Psoas muscle (tissue), 8 donors: ENCODE data around the gene BTBD8. TPM values are rescaled to one million over a fixed set of nuclear protein-coding genes. Genes with fewer than 3 reads are reported as not detected.

Experiments
- ATAC-seq, 4 donors: fragments of 200-7000 bp; cut with Tn5 transposase; one replicate each; pipeline ENCODE4 v1.9.1; 2020; ENCODE audit warnings: moderate library complexity in 3 of 4, mild to moderate bottlenecking in 2 of 4
- DNase-seq, 2 donors: peaks; one replicate each; pipeline ENCODE4 v3.0.0-alpha.2; 2020
- H3K27ac ChIP-seq: fragments of 200-600 bp; one replicate; pipeline ENCODE4 v1.8.0; 2022
- H3K27me3 ChIP-seq, 3 donors: fragments of 200-600 bp in 1 of 3; one replicate each; pipeline versions ENCODE4 v1.6.1 to v1.8.0; 2013 to 2022; ENCODE audit warnings: low read length in 2 of 3, mild to moderate bottlenecking in 2 of 3, moderate library complexity in 1 of 3; ENCODE audit not compliant: insufficient read depth in 3 of 3
- H3K36me3 ChIP-seq, 2 donors: fragments of 200-600 bp in 1 of 2; one replicate each; pipeline versions ENCODE4 v1.6.1 to v1.8.0; 2013 to 2022; ENCODE audit warnings: low read depth in 1 of 2, mild to moderate bottlenecking in 1 of 2, moderate library complexity in 1 of 2; ENCODE audit not compliant: insufficient read depth in 1 of 2
- H3K4me1 ChIP-seq: fragments of 200-600 bp; one replicate; pipeline ENCODE4 v1.8.0; 2022
- H3K4me3 ChIP-seq: fragments of 200-600 bp; one replicate; pipeline ENCODE4 v1.8.0; 2022; ENCODE audit warnings: mild to moderate bottlenecking
- H3K9me3 ChIP-seq: fragments of 200-600 bp; one replicate; pipeline ENCODE4 v1.8.0; 2022
- WGBS, 3 donors: extraction: QIAGEN DNeasy Blood & Tissue Kit; methylation state at CpG; one replicate each; pipeline versions ENCODE4 v1.1.6 to v1.1.7; 2013; 5-methylcytosine and 5-hydroxymethylcytosine counted together
- intact Hi-C, 2 donors: fragments of 100-400 bp; cut with DNase I; formaldehyde crosslinking; loops; one replicate each; pipeline versions ENCODE4 v1.11.0 to v1.14.2; 2022
- polyA plus RNA-seq, 3 donors: library from polyadenylated mRNA; stranded (reverse); fragments of 200-250 nt; gene quantifications; one replicate each; pipeline ENCODE4 v1.2.3, GENCODE V29; 2013
- total RNA-seq, 4 donors: library from RNA; stranded (reverse); fragmentation: NEBNext Ultra II Directional in 2 of 4; extraction: Animal tissue kit (Norgen Biotek cat#: 25700) in 2 of 4; gene quantifications; one replicate each; pipeline versions ENCODE4 v1.2.1 to v1.2.4, GENCODE V29; 2021 to 2023
- TF ChIP-seq, protein P1 (sequence below): fragments of 200-600 bp; IDR thresholded peaks from one replicate; pipeline ENCODE4 v1.8.0; 2022; ENCODE audit warnings: antibody characterized with exemption
- donor health status: healthy with polysubstance abuse.
- donor health status: DM: no; HTN: no; CAD: no; lungs with moderate emphysema.
- donor health status: Bipolar disorder and iron deficiency.
- donor health status: healthy.
- donor health status: DM: yes; HTN: yes; CAD: no.
- donor health status: DM: no; HTN: no; CAD: no.
- donor health status: DM: no; HTN: no; CAD: no.
- donor health status: DM: yes; HTN: yes; CAD: no.

BTBD8 gene
- total and polyA plus RNA-seq, 7 donors, result 0.31 to 4.3 (median 0.61) TPM

DNA sequence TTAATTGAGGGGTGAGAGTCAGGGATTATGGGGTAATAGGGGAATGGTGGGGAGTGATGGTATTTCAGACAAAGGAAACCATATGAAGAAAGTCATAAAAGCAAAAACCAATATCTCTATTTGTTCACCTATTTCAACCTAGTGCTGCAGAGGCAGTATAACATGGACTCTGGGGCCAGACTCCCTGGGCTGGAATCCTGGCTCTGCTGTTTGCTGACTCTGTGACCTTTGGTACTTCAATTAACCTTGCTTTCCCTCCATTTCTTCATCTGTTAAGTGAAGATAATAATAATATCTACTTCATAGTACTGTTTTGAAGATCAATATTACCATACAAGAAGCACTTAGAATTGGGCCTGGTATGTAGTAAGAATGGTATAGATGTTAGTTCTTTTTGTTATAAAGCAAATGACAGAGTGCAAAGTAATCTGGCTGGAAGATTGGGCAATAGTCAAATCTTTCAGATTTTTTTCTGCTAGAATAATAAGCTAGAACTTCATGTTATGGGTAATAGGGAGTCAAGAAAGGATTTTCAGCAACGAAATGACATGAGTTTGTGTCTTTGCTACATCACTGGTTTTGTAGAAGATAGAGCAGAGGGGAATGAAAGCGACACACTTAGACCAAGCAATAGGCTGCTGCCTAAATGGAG, 41.3 kb upstream of the BTBD8 start:
- peaks cover 0 to 5% (median 0%) of the 10 kb centered on the region in 3 donors for H3K27me3 ChIP-seq
- intact Hi-C loops, result no loop called here
- TF ChIP-seq, protein P1, sequence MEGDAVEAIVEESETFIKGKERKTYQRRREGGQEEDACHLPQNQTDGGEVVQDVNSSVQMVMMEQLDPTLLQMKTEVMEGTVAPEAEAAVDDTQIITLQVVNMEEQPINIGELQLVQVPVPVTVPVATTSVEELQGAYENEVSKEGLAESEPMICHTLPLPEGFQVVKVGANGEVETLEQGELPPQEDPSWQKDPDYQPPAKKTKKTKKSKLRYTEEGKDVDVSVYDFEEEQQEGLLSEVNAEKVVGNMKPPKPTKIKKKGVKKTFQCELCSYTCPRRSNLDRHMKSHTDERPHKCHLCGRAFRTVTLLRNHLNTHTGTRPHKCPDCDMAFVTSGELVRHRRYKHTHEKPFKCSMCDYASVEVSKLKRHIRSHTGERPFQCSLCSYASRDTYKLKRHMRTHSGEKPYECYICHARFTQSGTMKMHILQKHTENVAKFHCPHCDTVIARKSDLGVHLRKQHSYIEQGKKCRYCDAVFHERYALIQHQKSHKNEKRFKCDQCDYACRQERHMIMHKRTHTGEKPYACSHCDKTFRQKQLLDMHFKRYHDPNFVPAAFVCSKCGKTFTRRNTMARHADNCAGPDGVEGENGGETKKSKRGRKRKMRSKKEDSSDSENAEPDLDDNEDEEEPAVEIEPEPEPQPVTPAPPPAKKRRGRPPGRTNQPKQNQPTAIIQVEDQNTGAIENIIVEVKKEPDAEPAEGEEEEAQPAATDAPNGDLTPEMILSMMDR, result no peak
- no peak overlapping the region for H3K4me3 ChIP-seq
- no peaks in the 10 kb centered on the region for H3K36me3 ChIP-seq
- WGBS, 3 donors, result 86 to 92% (median 88%) methylated on average over 2 of the region's 2 CpGs
- no peak for DNase-seq
- no peak for ATAC-seq
- no peak overlapping the region for H3K27ac ChIP-seq
- no peaks in the 10 kb centered on the region for H3K4me1 ChIP-seq
- H3K9me3 ChIP-seq, result no peaks in the 10 kb centered on the region

DNA sequence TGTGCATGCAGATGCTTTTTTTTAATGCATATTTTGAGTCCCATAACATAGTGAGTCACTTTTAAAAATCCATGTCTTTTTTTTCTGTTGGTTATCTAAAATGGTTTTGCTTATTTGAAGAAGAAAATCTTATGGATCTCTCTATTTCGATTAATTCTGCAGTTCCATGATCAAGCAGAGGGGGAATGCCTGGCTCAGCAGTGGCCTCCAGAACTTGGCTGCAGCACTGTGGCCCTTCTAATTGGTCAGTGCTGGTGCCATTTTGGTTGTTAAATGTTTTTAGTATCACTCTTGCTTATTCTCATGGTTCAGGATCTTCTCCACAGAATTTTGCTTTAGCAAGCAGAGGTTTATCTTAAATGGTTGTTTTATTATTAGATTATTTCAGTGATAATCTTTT, 39.2 kb upstream of the BTBD8 start:
- ATAC-seq (no peak), DNase-seq (no peak)
- H3K4me3 ChIP-seq, result no peak overlapping the region
- WGBS, 3 donors, result 76 to 86% (median 79%) methylated on average over 1 of the region's 1 CpG
- H3K27me3 ChIP-seq, result no peaks in the 10 kb centered on the region
- no peaks in the 10 kb centered on the region for H3K4me1 ChIP-seq
- no peaks in the 10 kb centered on the region for H3K36me3 ChIP-seq
- intact Hi-C loops, result no loop called here
- no peak overlapping the region for H3K27ac ChIP-seq
- TF ChIP-seq, protein P1, result no peak
- H3K9me3 ChIP-seq, result no peaks in the 10 kb centered on the region

DNA sequence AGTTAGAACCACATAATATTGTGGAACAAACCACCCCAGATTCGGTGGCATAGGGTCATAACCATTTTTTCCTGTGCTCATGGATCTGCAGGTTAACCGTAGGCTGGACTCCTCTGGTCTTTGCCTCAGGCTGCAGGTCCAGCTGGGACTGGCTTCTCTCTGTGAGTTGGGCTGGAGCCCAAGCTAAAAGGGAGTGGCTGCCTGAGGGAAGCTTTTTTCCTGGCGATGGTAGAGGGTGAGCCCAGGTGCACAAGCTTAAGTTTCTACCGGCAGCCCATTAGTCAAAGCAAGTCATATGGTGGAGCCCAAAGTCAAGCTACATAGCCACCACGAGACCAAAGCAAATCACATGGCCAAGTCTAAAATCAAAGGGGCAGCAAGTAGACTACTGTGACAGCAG, 36.5 kb upstream of the BTBD8 start:
- no peaks in the 10 kb centered on the region for H3K27me3 ChIP-seq
- TF ChIP-seq, protein P1, result no peak
- 54 to 55% (median 55%) methylated on average over 5 of the region's 5 CpGs for WGBS, 3 donors
- ATAC-seq (no peak), DNase-seq (no peak)
- H3K4me1 ChIP-seq, result no peaks in the 10 kb centered on the region
- H3K4me3 ChIP-seq, result no peak overlapping the region
- no peaks in the 10 kb centered on the region for H3K36me3 ChIP-seq
- intact Hi-C loops, result no loop called here
- H3K9me3 ChIP-seq, result no peaks in the 10 kb centered on the region
- no peak overlapping the region for H3K27ac ChIP-seq

DNA sequence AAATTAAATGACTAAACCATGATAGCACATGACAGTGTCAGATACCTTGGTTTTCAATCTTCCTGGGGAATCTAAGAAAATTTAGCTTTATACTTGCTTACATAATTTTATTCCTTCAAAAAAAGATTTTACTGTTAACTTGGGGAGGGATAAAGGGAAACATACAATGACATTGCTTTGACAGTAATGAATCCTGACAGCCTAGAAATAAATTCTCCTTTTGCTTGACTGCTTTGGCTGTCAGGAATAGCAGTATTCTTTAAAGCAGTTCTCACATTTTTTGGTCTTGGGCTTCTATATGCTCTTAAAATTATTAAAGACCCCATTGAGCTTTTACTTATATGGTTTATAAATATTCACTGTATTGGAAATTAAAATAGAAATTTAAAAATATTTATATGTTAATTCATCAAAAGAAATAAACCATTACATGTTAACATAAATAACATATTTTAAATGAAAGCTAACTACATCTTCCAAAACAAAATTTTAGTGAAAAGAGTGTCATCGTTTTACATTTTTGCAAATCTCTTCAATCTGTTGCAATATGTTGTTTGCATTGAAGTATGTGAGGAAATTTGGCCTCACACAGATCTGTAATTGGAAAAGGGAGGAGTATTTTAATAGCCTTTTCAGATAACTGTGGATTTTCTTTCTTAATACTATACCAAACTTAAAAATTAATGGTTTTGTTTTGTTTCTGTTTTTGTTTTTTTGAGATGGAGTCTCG, 34.2 kb upstream of the BTBD8 start:
- no peaks in the 10 kb centered on the region for H3K9me3 ChIP-seq
- no peak for ATAC-seq

More for the DNA sequence above, 34.2 kb upstream of the BTBD8 start:
- H3K27ac ChIP-seq, result no peak overlapping the region
- H3K4me3 ChIP-seq, result no peak overlapping the region
- no peaks in the 10 kb centered on the region for H3K4me1 ChIP-seq
- no peaks in the 10 kb centered on the region for H3K27me3 ChIP-seq
- 81 to 97% (median 91%) methylated on average over 2 of the region's 2 CpGs for WGBS, 3 donors
- intact Hi-C loops, result no loop called here
- DNase-seq, result no peak
- H3K36me3 ChIP-seq, result no peaks in the 10 kb centered on the region
- TF ChIP-seq, protein P1, result no peak
